Adipocyte (in vitro differentiated cells): Measurements from ENCODE around the gene GK2.
A peak's percentile ranks its signal among the peaks of the same experiment; 100 is the strongest.

ENCODE experiments used
- DNase-seq: peaks from one replicate; pipeline ENCODE4 v3.0.0-alpha.2; 2015; ENCODE audit warnings: low read depth
- H3K27me3 ChIP-seq: replicated peaks from 2 replicates; pipeline ENCODE4 v1.7.0; 2013; ENCODE audit warnings: mild to moderate bottlenecking, low read length, moderate library complexity; ENCODE audit not compliant: control insufficient read depth, insufficient read depth
- H3K36me3 ChIP-seq: 2 replicates; pipeline ENCODE4 v1.7.0; 2013; ENCODE audit warnings: low read length, mild to moderate bottlenecking, moderate library complexity; ENCODE audit not compliant: control insufficient read depth, insufficient read depth, severe bottlenecking
- H3K4me1 ChIP-seq: 2 replicates; pipeline ENCODE4 v1.7.0; 2013; ENCODE audit warnings: mild to moderate bottlenecking, low read length, moderate library complexity; ENCODE audit not compliant: control insufficient read depth, insufficient read depth
- H3K4me3 ChIP-seq: 2 replicates; pipeline ENCODE4 v1.7.0; 2013; ENCODE audit warnings: mild to moderate bottlenecking, low read length, moderate library complexity
- H3K9ac ChIP-seq: 2 replicates; pipeline ENCODE4 v1.7.0; 2013; ENCODE audit warnings: mild to moderate bottlenecking, low read length, moderate library complexity
- H3K9me3 ChIP-seq: 2 replicates; pipeline ENCODE4 v1.7.0; 2013; ENCODE audit warnings: mild to moderate bottlenecking, low read length, moderate library complexity; ENCODE audit not compliant: control insufficient read depth

The GK2 gene

DNA sequence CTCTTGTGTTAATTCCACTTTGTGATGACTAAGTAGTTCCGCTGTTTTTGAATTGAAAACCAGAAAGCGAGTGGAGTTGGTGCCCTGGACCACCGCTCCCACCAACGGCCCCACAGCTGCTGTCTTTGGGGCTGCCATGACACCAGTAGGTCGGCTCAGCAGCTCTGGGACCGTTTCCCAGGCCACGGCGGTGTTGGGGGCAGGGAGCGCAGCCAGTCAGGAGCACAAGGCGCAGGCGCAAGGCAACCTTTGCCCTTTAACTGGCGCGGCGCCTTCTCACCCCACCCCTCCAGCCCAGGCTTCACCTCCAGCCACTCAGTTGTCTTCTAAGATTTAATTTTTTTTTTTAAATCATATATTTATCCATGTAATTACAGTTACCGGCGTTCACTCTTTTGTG lies at the start of gene GK2:
GK2 (minus strand) TSS at position 166 of the 400 bp plus-strand sequence; CDS start at position 138, 28 bp downstream.
- H3K4me3 ChIP-seq = no peak within 1 kb of the TSS
- no peak for DNase-seq
- H3K36me3 ChIP-seq = no peaks in the 10 kb centered on the region
- no peaks in the 10 kb centered on the region for H3K27me3 ChIP-seq
- H3K4me1 ChIP-seq = no peaks in the 10 kb centered on the region
- no peak within 1 kb of the TSS for H3K9ac ChIP-seq
- H3K9me3 ChIP-seq = no peaks in the 10 kb centered on the region

DNA sequence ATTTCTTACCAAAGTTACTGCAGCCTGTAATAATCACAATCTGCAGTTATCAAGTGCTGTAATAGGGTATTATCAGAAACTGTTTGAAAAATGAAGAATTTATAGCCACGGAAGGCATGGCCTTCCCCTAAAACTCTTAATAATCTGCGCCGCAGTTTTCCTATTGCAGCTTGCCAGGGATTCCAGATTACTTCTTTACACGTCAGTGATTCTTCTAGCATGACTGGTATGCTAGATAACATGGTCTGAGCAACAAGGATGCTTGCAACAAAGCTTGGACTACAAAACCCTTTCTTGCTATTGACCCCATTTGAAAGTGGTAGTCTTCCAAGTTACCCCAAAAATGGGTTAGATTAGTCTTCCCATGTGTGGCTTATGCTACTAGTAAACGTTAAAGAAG lies 47.2 kb upstream of the GK2 start:
- Histone ChIP-seq H3K27me3 (no peaks in the 10 kb centered on the region), H3K4me3 (no peak overlapping the region), H3K9me3 (no peaks in the 10 kb centered on the region), H3K4me1 (peaks cover 2% of the 10 kb centered on the region), H3K9ac (no peak overlapping the region), H3K36me3 (no peaks in the 10 kb centered on the region)
- no peak for DNase-seq

- Histone ChIP-seq H3K4me1 (no peaks in the 10 kb centered on the region), H3K27me3 (no peaks in the 10 kb centered on the region), H3K4me3 (no peak overlapping the region), H3K9me3 (no peaks in the 10 kb centered on the region), H3K9ac (no peak overlapping the region), H3K36me3 (no peaks in the 10 kb centered on the region)
- no peak for DNase-seq
Measured at GRCh38 chr4:79454656-79455055, 46.6 kb upstream of the GK2 start.

DNA sequence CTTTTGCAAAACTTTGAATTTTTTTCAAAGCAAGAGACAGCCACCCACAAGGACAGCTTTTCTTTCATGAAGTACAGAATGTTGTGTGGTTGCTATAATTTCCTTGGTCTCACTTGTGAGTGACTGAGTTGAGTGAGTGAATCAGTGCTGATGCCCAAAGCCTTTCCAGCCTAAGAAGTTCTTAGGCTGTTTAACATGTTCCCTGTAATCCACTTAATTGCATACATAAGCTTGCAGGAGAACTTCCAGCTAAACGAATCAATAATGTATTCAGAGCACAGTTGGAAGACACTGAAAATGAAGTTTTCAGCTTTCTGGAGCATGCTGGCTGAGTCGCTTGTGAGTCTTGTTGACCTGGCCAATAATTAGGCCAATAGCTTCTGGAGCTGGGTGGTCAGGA lies 42.0 kb upstream of the GK2 start:
- no peaks in the 10 kb centered on the region for H3K36me3 ChIP-seq
- no peak overlapping the region for H3K4me3 ChIP-seq
- peaks cover 6% of the 10 kb centered on the region for H3K4me1 ChIP-seq
- H3K9ac ChIP-seq = no peak overlapping the region
- H3K27me3 ChIP-seq = no peaks in the 10 kb centered on the region
- no peaks in the 10 kb centered on the region for H3K9me3 ChIP-seq
- no peak for DNase-seq

GRCh38 chr4:79446145-79446544 lies 38.1 kb upstream of the GK2 start:
- peaks cover 9% of the 10 kb centered on the region for H3K4me1 ChIP-seq
- DNase-seq = no peak
- no peak overlapping the region for H3K4me3 ChIP-seq
- H3K27me3 ChIP-seq = no peaks in the 10 kb centered on the region
- H3K36me3 ChIP-seq = no peaks in the 10 kb centered on the region
- no peaks in the 10 kb centered on the region for H3K9me3 ChIP-seq
- no peak overlapping the region for H3K9ac ChIP-seq

- peaks cover 9% of the 10 kb centered on the region for H3K4me1 ChIP-seq
- H3K9ac ChIP-seq = no peak overlapping the region
- no peaks in the 10 kb centered on the region for H3K27me3 ChIP-seq
- DNase-seq = peak; percentile 1
- H3K36me3 ChIP-seq = no peaks in the 10 kb centered on the region
- no peaks in the 10 kb centered on the region for H3K9me3 ChIP-seq
- H3K4me3 ChIP-seq = no peak overlapping the region
Measured at GRCh38 chr4:79445371-79445781, 37.3 kb upstream of the GK2 start.

DNA sequence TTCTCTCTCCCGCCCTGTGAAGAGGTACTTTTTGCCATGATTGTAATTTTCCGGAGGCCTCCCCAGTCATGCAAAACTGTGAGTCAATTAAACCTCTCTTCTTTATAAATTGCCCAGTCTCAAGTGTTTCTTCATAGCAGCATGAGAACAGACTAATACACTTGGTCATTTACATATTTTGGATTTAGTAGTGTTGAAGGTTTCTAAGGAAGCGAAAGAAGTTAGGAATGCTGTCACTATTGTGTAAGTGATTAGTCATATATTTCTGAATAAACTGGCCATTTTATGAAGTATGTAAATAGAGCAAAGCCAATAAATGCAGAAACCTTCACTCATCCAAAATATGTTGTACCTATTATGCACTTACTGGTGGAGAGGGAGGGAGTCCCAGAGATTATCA lies 34.4 kb upstream of the GK2 start:
- H3K9ac ChIP-seq = no peak overlapping the region
- no peaks in the 10 kb centered on the region for H3K27me3 ChIP-seq
- H3K4me1 ChIP-seq = peaks cover 9% of the 10 kb centered on the region
- no peaks in the 10 kb centered on the region for H3K9me3 ChIP-seq
- no peaks in the 10 kb centered on the region for H3K36me3 ChIP-seq
- no peak for DNase-seq
- H3K4me3 ChIP-seq = no peak overlapping the region

GRCh38 chr4:79439489-79439888 lies 31.5 kb upstream of the GK2 start:
- no peak overlapping the region for H3K9ac ChIP-seq
- H3K9me3 ChIP-seq = no peaks in the 10 kb centered on the region
- H3K27me3 ChIP-seq = no peaks in the 10 kb centered on the region
- H3K4me1 ChIP-seq = no peaks in the 10 kb centered on the region
- no peaks in the 10 kb centered on the region for H3K36me3 ChIP-seq
- H3K4me3 ChIP-seq = no peak overlapping the region
- DNase-seq = no peak

GRCh38 chr4:79431839-79432238 lies 23.8 kb upstream of the GK2 start:
- H3K4me1 ChIP-seq = peaks cover 11% of the 10 kb centered on the region
- H3K9ac ChIP-seq = no peak overlapping the region
- no peak overlapping the region for H3K4me3 ChIP-seq
- H3K36me3 ChIP-seq = no peaks in the 10 kb centered on the region
- DNase-seq = no peak
- H3K9me3 ChIP-seq = no peaks in the 10 kb centered on the region
- H3K27me3 ChIP-seq = no peaks in the 10 kb centered on the region

DNA sequence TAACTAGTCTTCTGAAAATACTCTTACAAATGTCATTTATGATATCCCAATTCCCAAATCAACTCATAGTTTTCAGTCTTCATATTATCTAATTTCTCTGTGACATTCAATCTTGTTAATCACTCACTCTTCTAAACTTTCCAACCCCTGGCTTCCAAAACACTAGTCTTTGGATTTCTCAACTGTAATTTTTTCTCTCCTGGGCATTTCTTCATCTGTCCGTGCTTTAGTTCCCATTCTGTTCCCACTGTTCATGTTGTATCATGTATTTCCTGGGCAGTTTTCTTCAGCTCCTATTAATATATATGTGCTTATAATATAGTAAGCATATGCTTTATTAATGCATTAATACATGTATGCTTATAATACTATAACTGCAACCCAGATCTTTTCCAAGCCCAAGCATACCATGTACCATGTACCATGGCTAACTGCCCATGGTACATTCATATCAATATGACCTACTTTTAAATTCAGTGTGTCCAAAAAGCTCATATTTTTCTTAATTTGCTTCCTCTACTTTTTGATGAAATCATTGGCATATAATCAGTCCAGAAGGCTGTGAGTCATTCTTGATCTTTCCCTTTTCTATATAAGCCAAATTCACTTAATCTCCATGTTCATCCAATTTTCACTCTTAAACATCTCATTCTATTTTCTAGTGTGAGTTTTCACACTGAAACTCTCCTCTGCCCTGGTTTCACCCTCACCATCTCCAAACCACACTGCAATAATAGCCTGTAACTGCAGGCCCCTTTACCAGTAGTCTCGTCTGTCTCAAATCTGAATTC lies 21.3 kb upstream of the GK2 start:
- Histone ChIP-seq H3K36me3 (no peaks in the 10 kb centered on the region), H3K4me1 (peaks cover 11% of the 10 kb centered on the region), H3K4me3 (peak overlapping the region; percentile 57), H3K9ac (peak overlapping the region; percentile 7), H3K27me3 (no peaks in the 10 kb centered on the region), H3K9me3 (no peaks in the 10 kb centered on the region)
- no peak for DNase-seq

DNA sequence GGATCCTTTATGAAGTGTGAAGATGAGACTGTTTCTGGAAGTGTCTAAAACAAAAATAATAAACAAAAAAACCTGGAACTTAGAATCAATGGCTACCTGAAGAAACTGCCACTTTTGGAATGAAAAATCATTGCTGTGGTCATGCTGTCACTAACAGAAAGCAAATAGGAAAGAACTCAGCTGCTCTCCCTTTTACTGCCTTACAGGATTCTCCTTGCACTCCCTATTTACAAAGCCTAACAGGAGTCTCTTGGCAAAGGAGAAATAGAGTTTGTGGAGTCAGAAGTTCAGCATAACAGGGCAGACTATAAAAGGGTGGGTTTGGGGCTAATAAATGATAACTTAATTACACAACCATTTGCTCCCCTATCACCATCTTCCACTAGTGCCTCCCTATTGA lies 19.0 kb upstream of the GK2 start:
- no peak overlapping the region for H3K4me3 ChIP-seq
- H3K36me3 ChIP-seq = no peaks in the 10 kb centered on the region
- H3K9me3 ChIP-seq = no peaks in the 10 kb centered on the region
- DNase-seq = no peak
- H3K9ac ChIP-seq = no peak overlapping the region
- H3K4me1 ChIP-seq = peaks cover 11% of the 10 kb centered on the region
- H3K27me3 ChIP-seq = no peaks in the 10 kb centered on the region

DNA sequence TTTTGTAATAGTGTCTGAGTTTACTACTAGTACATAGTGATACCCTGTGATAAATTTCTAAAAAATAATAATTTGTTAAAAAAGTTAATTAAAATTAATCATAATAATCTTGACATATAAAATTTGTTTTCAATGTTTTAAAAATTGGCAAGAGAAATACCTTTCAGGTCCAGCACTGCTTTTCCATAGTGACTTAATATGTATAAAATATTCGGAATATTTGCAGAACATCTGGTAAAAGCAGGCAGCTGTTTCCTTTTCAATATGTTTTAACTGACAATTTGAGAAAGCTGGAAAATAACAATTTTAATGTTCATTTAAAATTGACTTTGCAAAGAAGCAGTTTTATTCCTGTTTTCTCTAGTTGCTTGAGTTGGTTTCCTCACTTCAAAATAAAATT lies 17.6 kb upstream of the GK2 start:
- Histone ChIP-seq H3K27me3 (no peaks in the 10 kb centered on the region), H3K4me1 (peaks cover 11% of the 10 kb centered on the region), H3K9me3 (no peaks in the 10 kb centered on the region), H3K9ac (no peak overlapping the region), H3K4me3 (no peak overlapping the region), H3K36me3 (no peaks in the 10 kb centered on the region)
- no peak for DNase-seq
